Lung (tissue), 12 donors: Measurements from ENCODE around the gene MOB1A. TPM values are rescaled to one million over a fixed set of nuclear protein-coding genes. Genes with fewer than 3 reads are reported as not detected.

Experiments
- ATAC-seq: fragments of 200-7000 bp; cut with Tn5 transposase; one replicate; pipeline ENCODE4 v1.9.1; 2020; ENCODE audit warnings: moderate number of reproducible peaks; ENCODE audit not compliant: insufficient read depth, low FRiP score
- DNase-seq, 3 donors: peaks; one replicate each; pipeline ENCODE4 v3.0.0-alpha.2; 2013 to 2017
- H3K27ac ChIP-seq, 2 donors: one replicate each; pipeline ENCODE4 v1.5.1; 2013; ENCODE audit warnings: mild to moderate bottlenecking in 2 of 2, moderate library complexity in 2 of 2, control low read depth in 1 of 2, inconsistent platforms in 1 of 2, low read depth in 1 of 2, low read length in 1 of 2
- H3K27me3 ChIP-seq, 3 donors: one replicate each; pipeline ENCODE4 v1.5.1; 2013; ENCODE audit warnings: low read length in 2 of 3; ENCODE audit not compliant: control insufficient read depth in 3 of 3, insufficient read depth in 3 of 3
- H3K36me3 ChIP-seq, 4 donors: one replicate each; pipeline ENCODE4 v1.5.1; 2013; ENCODE audit warnings: low read length in 4 of 4, mild to moderate bottlenecking in 1 of 4, moderate library complexity in 1 of 4; ENCODE audit not compliant: control insufficient read depth in 4 of 4, insufficient read depth in 4 of 4
- H3K4me1 ChIP-seq, 5 donors: one replicate each; pipeline ENCODE4 v1.5.1; 2013; ENCODE audit warnings: low read length in 5 of 5, mild to moderate bottlenecking in 2 of 5, moderate library complexity in 1 of 5; ENCODE audit not compliant: control insufficient read depth in 5 of 5, insufficient read depth in 5 of 5
- H3K4me3 ChIP-seq: one replicate; pipeline ENCODE4 v1.5.1; 2013; ENCODE audit warnings: mild to moderate bottlenecking, control low read depth, moderate library complexity
- H3K9ac ChIP-seq, 2 donors: one replicate each; pipeline ENCODE4 v1.5.1; 2013; ENCODE audit warnings: low read length in 2 of 2, control low read depth in 1 of 2; ENCODE audit not compliant: insufficient read depth in 1 of 2
- H3K9me3 ChIP-seq, 4 donors: one replicate each; pipeline ENCODE4 v1.5.1; 2013; ENCODE audit warnings: low read length in 3 of 4, mild to moderate bottlenecking in 1 of 4, moderate library complexity in 1 of 4; ENCODE audit not compliant: control insufficient read depth in 4 of 4, insufficient read depth in 3 of 4
- WGBS, 2 donors: extraction: QIAGEN DNeasy Blood & Tissue Kit; methylation state at CpG; one replicate each; pipeline ENCODE4 v1.1.7; 2013; 5-methylcytosine and 5-hydroxymethylcytosine counted together
- polyA plus RNA-seq, 2 donors: library from polyadenylated mRNA; stranded (reverse); fragments of 200-250 nt; gene quantifications; one replicate each; pipeline ENCODE4 v1.2.1, GENCODE V29; 2013
- total RNA-seq, 2 donors: library from RNA; depleted of rRNA in 1 of 2; stranded (reverse); fragments of >200 nt in 1 of 2; gene quantifications; one replicate each; pipeline ENCODE4 v1.2.1, GENCODE V29; 2014 to 2021
- TF ChIP-seq, protein P1 (sequence below): IDR thresholded peaks from 2 replicates; pipeline ENCODE4 v1.5.1; 2012; ENCODE audit warnings: mild to moderate bottlenecking; ENCODE audit errors: control extremely low read depth, extremely low read depth
- donor health status: control.
- donor health status: control.
- donor health status: Bipolar disorder and iron deficiency.
- donor health status: healthy.
- donor health status: DM: yes; HTN: yes; CAD: no.

The MOB1A gene
- total and polyA plus RNA-seq, 4 donors: 33.4 to 117 (median 81.1) TPM

- Histone ChIP-seq H3K36me3 (peaks cover 20 to 40% (median 30%) of the 10 kb centered on the region in 4 donors), H3K9me3 (no peaks in the 10 kb centered on the region), H3K27ac (no peak overlapping the region), H3K9ac (no peak overlapping the region), H3K4me3 (no peak overlapping the region), H3K4me1 (no peaks in the 10 kb centered on the region), H3K27me3 (no peaks in the 10 kb centered on the region)
- TF ChIP-seq, protein P1, sequence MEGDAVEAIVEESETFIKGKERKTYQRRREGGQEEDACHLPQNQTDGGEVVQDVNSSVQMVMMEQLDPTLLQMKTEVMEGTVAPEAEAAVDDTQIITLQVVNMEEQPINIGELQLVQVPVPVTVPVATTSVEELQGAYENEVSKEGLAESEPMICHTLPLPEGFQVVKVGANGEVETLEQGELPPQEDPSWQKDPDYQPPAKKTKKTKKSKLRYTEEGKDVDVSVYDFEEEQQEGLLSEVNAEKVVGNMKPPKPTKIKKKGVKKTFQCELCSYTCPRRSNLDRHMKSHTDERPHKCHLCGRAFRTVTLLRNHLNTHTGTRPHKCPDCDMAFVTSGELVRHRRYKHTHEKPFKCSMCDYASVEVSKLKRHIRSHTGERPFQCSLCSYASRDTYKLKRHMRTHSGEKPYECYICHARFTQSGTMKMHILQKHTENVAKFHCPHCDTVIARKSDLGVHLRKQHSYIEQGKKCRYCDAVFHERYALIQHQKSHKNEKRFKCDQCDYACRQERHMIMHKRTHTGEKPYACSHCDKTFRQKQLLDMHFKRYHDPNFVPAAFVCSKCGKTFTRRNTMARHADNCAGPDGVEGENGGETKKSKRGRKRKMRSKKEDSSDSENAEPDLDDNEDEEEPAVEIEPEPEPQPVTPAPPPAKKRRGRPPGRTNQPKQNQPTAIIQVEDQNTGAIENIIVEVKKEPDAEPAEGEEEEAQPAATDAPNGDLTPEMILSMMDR: no peak
- 92 to 93% methylated on average over 3 of the region's 3 CpGs for WGBS, 2 donors
- DNase-seq (no peak), ATAC-seq (no peak)
Measured at GRCh38 chr2:74155830-74156229, 22.8 kb downstream of the MOB1A start.

DNA sequence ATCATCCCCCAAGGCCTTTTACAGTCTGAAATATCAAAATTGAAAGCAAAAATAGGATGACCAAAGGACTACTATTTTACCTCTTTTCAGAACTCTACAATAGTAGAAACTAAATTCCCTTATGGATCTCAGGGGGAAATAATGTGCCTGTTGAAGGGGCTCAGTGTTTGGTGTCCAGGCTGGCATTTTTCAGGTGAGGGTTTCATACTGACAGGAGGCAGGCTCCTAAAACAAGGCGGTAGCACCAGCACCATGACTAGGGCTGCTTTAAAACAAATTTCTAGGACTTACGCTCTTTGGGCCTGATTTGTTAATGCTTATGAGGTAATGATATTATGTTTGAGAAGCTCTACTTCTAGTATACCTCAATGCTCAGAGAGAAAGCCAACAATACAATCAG, 25.7 kb downstream of the MOB1A start:
- no peak overlapping the region for H3K9ac ChIP-seq
- 80 to 86% methylated on average over 2 of the region's 2 CpGs for WGBS, 2 donors
- peaks cover 11 to 38% (median 17%) of the 10 kb centered on the region in 4 donors for H3K36me3 ChIP-seq
- no peak overlapping the region for H3K4me3 ChIP-seq
- H3K27me3 ChIP-seq: no peaks in the 10 kb centered on the region
- H3K4me1 ChIP-seq: peaks cover 0 to 6% (median 0%) of the 10 kb centered on the region in 5 donors
- no peak overlapping the region for H3K27ac ChIP-seq
- ATAC-seq (no peak), DNase-seq (no peak)
- TF ChIP-seq, protein P1: no peak
- H3K9me3 ChIP-seq: no peaks in the 10 kb centered on the region

GRCh38 chr2:74149570-74150319, 28.9 kb downstream of the MOB1A start:
- Histone ChIP-seq H3K4me1 (peaks cover 0 to 15% (median 10%) of the 10 kb centered on the region in 5 donors), H3K9me3 (no peaks in the 10 kb centered on the region), H3K27me3 (no peaks in the 10 kb centered on the region), H3K36me3 (peaks cover 4 to 22% (median 10%) of the 10 kb centered on the region in 4 donors), H3K9ac (no peak overlapping the region), H3K27ac (no peak overlapping the region), H3K4me3 (no peak overlapping the region)
- WGBS, 2 donors: 94 to 95% methylated on average over 7 of the region's 7 CpGs
- DNase-seq: peak in 2 of 3 donors; percentile 2 to 5
- TF ChIP-seq, protein P1: no peak
- ATAC-seq: no peak

GRCh38 chr2:74149247-74149525, 29.5 kb downstream of the MOB1A start:
- Histone ChIP-seq H3K27ac (no peak overlapping the region), H3K4me1 (peaks cover 0 to 15% (median 10%) of the 10 kb centered on the region in 5 donors), H3K36me3 (peaks cover 7 to 16% (median 10%) of the 10 kb centered on the region in 4 donors), H3K4me3 (no peak overlapping the region), H3K27me3 (no peaks in the 10 kb centered on the region), H3K9ac (no peak overlapping the region), H3K9me3 (no peaks in the 10 kb centered on the region)
- 86 to 91% methylated on average over 5 of the region's 5 CpGs for WGBS, 2 donors
- DNase-seq (no peak), ATAC-seq (no peak)
- TF ChIP-seq, protein P1: no peak
